Airway epithelial cell (primary cell): ENCODE results near the gene ANKRD31. TPM values are rescaled to one million over a fixed set of nuclear protein-coding genes. Genes with fewer than 3 reads are reported as not detected.

Experiments
- total RNA-seq: library from RNA; depleted of rRNA; stranded (reverse); fragments of >200 nt; gene quantifications from 2 replicates; pipeline ENCODE4 v1.2.3, GENCODE V29; 2015

ANKRD31 gene, protein sequence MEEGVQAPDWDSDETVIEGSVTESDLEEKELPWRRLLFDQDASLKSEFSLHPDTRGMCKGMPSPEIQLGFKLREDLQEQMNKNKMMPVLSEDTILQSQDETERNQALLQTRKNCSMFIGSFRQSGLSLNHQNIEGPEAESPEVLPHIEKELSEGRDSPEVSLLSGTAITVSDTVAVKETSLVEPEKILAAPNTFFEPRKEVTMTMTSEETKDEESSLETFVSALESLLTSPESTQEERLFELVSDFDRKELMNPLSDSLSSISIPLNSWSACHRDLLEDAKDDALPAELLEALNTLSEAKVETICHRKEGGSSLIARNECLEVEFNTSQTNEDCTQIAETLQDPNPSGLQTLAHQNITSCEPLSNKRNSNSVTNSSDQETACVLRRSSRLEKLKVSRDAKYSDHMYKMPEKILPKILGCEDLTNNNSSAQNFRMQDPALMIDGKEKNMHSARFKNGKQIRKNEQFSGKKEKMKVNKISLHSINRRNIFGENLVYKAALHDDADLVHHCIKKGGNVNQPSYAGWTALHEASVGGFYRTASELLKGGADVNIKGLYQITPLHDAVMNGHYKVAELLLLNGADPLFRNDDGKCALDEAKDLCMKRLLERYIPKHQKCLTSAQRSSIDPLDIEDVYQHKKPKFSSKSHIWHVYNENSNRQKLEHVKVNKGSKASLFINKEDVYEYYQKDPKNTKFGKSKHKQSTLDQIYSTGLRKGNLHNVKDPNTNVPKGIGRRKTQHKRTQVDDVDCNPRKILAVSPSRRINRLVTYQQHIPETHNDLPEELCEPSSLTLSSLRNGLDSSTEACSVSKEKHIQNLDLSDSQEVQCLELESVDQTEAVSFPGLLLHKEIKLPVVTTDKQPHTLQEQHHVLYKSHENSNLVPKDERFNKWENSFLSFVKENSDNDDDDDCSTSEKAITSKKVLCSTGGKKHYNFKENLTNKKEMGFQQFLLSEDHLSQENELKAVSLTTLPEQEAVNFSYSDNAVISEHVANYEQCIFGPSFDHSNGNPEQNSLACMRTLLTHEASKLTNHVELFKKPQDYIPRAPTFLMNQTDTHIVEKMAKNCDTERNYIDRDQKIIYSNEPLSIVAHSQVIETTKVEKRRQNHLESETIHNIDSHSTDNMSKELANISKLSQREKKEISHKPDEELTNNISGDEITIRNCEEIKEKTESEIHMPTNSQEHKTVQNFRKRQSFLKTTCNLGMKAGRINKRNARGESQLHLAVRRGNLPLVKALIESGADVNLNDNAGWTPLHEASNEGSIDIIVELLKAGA (N-terminal part only)
- total RNA-seq = 0.09 and 0.21 TPM in 2 replicates

DNA sequence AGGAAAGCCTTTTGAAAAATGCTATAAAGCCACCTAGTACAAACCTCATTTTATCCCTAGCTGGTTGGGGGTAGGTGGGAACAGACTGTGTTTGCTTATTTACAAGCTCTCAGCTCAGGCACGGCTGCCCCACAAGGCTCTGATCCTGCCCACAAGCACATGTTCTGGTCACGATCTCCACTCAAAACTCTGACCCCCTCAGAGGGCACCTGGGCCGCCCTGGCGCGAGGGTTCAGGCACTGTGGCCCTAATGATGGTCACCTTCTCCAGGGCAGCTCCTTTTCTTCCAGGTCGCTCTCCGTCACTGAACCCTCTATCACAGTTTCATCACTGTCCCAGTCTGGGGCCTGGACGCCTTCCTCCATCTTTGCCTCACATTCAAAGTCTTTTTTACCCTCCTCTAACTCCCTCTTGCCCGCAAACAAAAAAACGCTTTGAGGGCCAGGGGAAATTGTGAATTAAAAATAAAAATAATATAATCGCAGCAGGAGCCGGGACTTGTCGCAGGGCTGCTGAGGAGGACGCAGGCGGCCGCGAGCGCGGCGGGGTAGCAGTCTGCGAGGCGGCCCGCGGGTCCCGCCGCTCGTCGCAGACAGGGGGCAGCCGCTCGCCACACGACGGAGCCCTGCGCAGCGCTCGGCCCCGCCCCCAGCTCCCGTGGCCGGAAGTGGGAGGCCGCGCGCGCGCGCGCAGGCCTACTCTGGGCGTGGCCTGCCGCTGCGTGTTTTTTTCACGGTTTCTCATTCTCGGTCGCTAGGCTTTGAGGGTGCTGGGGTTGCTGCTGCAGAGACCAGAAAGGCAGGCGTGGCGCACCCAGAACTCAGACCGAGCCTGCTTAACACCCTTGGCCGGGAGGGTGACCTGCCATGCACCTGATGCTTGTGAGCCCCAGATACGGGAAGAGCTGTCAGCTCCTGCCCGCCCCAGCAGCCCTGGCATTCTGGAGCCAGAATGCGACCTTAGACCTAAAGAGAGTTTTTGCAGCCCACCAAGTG lies at the start of gene ANKRD31:
TSS of gene ANKRD31 (minus strand) at position 557 of the 995 bp plus-strand sequence. CDS start at position 365, 192 bp downstream.

DNA sequence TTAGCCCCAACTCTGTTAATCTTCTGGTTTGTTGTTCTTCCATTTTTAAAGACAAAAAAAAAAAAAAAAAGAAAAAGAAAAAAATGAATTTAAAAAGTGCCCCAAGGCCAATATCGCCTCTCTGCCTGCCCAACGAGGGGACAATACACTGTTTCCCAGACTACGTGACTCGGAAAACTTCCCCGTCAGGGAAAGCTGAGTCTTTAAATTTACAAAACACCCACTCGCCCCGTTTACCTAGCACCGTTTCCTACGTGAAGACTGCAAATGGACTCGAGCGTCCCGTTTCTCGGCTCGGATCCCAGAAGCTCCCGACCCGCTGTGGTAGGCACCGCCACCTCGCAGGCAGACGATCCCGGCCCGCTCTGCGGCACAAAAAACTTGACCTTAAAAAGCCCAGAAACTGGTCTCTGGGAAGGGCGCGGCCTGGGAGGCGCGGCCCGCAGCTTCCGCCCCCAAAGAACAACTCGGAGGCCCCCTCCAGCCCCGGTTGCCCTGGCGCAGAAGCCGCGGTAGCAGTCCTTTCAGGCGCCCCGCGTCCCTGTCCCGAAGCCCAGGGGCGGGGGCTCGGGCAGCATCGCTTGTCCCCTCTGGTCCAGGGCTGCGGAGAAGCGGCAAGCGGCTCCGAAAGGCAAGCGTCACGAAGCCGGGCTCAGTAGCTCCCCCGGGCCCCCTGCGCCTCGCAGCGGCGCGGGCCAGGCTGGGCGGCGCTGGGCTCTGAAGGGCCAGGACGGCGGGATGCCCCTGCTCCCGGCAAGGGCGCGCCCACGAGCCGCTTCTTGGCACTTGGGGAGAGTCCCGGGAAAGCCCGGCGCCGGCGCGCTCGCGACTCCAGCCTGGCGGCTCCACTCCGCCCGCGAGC lies 184.3 kb downstream of the ANKRD31 start, which contains the start of gene GCNT4:
TSS of gene GCNT4 (minus strand) at position 367 of the 862 bp plus-strand sequence. CDS start 22,521 bp downstream, outside the sequence.

Other genes starting within 250 kb of the ANKRD31 start
- gene GCNT4, start 184.3 kb downstream of the ANKRD31 start, total RNA-seq = 1.3 and 3.1 TPM in 2 replicates
- gene HMGCR, start 100.3 kb upstream of the ANKRD31 start, total RNA-seq = 93.7 and 117 TPM in 2 replicates